ENCODE measurements around the gene CD276.

Gene CD276

DNA sequence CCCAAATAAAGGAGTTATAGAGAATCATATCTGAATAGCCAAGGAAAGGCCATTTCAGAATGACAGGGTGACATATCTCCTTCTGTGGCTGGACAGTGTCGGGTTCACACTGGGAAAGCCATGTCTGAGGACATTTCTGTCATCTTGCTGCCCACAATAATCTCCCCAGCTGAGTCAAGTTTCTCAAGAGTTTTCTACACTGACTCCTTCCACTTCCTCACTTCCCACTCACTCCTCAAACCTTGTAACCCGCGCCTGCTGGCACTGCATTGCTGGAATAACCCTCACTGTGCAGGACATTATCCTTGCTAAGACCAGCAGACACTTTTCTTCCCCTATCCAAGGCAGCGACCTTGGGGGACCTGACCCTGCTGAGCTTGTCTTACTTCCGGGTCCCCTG lies 74.3 kb downstream of the CD276 start:
- TF ChIP-seq ZFX (IDR thresholded peaks at IDR 0.05; ENCODE audit: borderline replicate concordance) (no peak), CTCF (IDR thresholded peaks at IDR 0.05) (no peak)
- no peak overlapping the region for H3K27ac ChIP-seq

DNA sequence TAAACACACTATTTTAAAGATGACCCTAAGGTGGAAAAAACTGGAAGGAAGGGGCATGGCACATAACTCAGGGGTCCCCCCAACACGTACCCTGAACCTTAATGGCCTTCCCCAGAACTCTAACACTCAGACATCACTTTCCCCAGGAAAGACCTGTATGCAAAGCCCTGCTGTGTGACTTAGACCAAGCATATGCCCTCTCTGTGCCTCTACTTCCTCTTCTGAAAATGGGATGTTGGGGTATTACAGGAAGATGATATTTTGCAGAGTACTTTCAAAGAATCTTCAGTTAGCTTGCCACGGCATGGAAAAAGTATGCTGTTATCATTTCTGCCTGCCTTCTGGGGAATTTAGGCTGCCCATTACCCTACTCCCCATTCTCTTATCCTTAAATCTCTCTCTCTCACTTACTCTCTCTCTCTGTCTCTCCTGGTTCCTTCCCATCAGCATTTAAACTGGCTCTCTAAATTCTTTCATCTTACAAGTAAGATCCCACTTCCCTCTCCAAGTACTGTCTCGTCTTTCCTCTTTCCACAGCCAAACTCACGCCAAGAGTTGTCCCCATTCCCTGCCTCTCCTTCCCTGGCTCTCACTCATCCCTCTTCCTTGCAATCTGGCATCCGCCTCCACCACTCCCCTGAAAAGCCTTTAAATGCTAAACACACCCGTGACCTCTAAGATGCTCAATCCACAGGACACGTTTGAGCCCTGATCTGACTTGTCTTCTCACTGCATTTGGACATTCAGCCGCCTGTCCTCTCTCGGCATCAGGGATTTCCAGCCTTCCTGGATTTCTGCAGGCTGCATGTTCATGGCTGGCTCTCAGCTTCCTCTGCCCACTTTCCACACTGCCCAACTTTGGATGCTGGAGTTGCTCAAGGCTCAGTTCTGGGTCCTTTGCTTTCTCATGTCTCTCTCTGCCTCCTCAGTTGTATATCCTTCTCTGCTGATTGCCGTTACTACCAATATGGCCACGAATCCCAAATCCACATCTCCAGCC lies 76.4 kb downstream of the CD276 start:
- TF ChIP-seq ZFX (IDR thresholded peaks at IDR 0.05; ENCODE audit: borderline replicate concordance) = no peak
- no peak for TF ChIP-seq CTCF (IDR thresholded peaks at IDR 0.05)
- H3K27ac ChIP-seq = no peak overlapping the region

- H3K27ac ChIP-seq = no peak overlapping the region
Measured at GRCh38 chr15:73763931-73764330, 79.7 kb downstream of the CD276 start.

More at GRCh38 chr15:73763931-73764330, 79.7 kb downstream of the CD276 start:
- TF ChIP-seq ZFX (IDR thresholded peaks at IDR 0.05; ENCODE audit: borderline replicate concordance) (no peak), CTCF (IDR thresholded peaks at IDR 0.05) (no peak)
